Parathyroid adenoma (tissue), 2 donors: ENCODE data around the gene GRM7.

Experiments
- H2AFZ ChIP-seq: fragments of 300-600 bp; sonication (generic); one replicate; pipeline ENCODE4 v1.7.0; 2017; ENCODE audit warnings: antibody characterized with exemption, mild to moderate bottlenecking
- H3K27ac ChIP-seq: fragments of 300-600 bp; sonication (generic); one replicate; pipeline ENCODE4 v1.7.0; 2017
- H3K27me3 ChIP-seq: fragments of 300-600 bp; sonication (generic); one replicate; pipeline ENCODE4 v1.7.0; 2017; ENCODE audit warnings: low read length; ENCODE audit not compliant: control insufficient read depth, insufficient read depth
- H3K36me3 ChIP-seq: fragments of 300-600 bp; sonication (generic); one replicate; pipeline ENCODE4 v1.7.0; 2017; ENCODE audit warnings: low read length; ENCODE audit not compliant: control insufficient read depth, insufficient read depth
- H3K4me1 ChIP-seq: fragments of 300-600 bp; sonication (generic); one replicate; pipeline ENCODE4 v1.7.0; 2017; ENCODE audit warnings: control low read depth
- H3K4me2 ChIP-seq: fragments of 300-600 bp; sonication (generic); one replicate; pipeline ENCODE4 v1.7.0; 2017; ENCODE audit warnings: low read length
- H3K4me3 ChIP-seq: fragments of 300-600 bp; sonication (generic); one replicate; pipeline ENCODE4 v1.7.0; 2017; ENCODE audit warnings: low read depth, low read length
- H3K79me2 ChIP-seq: fragments of 300-600 bp; sonication (generic); one replicate; pipeline ENCODE4 v1.7.0; 2017; ENCODE audit warnings: control low read depth
- H3K9ac ChIP-seq: fragments of 300-600 bp; sonication (generic); one replicate; pipeline ENCODE4 v1.7.0; 2017; ENCODE audit warnings: mild to moderate bottlenecking
- H3K9me3 ChIP-seq: fragments of 300-600 bp; sonication (generic); one replicate; pipeline ENCODE4 v1.7.0; 2017; ENCODE audit warnings: low read length; ENCODE audit not compliant: control insufficient read depth
- TF ChIP-seq, protein P1 (sequence below): fragments of 300-600 bp; sonication (generic); IDR thresholded peaks from one replicate; pipeline ENCODE4 v1.7.0; 2017; ENCODE audit warnings: antibody characterized with exemption, mild to moderate bottlenecking
- donor health status: primary hyperparathyroidism.

The GRM7 gene

DNA sequence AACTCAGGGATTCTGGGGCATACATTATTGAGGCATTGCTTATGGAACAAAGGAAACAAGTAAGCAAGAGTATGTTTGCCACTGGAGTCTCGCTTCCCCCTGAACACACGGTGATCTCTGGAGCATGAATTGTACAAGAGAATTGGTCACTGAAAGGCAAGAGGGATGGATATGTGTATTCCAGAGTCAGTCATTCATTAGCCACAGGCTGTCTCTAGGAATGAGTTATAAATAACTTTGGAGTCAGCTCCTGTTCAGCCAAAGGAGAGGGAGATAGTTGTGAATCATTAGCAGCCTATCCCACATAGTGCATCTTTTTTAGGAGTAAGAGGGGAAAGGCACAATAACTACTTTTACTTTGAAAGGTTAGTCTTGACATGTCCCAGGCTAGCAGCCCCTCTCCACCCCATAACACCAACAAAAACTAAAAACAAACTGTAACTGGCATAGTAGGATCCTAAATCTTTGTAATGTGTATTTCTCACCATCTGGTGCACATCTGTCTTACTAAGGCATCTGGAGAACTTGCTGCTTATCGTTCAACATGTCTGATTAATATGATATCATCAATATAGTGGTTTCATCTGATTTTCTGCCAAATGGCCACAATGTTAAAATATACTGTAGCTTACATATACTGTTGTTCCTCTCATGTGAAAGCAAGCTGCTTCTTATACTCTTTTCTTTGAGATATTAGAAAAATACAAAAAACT is 462.2 kb downstream of the GRM7 start:
- Histone ChIP-seq H3K9me3 (no peaks in the 10 kb centered on the region), H3K27me3 (no peaks in the 10 kb centered on the region), H3K4me3 (no peak overlapping the region), H3K4me1 (no peaks in the 10 kb centered on the region), H3K4me2 (no peak overlapping the region), H3K27ac (no peak overlapping the region), H3K36me3 (no peaks in the 10 kb centered on the region), H3K9ac (no peak overlapping the region), H2AFZ (no peak overlapping the region), H3K79me2 (no peaks in the 10 kb centered on the region)
- TF ChIP-seq, protein P1, sequence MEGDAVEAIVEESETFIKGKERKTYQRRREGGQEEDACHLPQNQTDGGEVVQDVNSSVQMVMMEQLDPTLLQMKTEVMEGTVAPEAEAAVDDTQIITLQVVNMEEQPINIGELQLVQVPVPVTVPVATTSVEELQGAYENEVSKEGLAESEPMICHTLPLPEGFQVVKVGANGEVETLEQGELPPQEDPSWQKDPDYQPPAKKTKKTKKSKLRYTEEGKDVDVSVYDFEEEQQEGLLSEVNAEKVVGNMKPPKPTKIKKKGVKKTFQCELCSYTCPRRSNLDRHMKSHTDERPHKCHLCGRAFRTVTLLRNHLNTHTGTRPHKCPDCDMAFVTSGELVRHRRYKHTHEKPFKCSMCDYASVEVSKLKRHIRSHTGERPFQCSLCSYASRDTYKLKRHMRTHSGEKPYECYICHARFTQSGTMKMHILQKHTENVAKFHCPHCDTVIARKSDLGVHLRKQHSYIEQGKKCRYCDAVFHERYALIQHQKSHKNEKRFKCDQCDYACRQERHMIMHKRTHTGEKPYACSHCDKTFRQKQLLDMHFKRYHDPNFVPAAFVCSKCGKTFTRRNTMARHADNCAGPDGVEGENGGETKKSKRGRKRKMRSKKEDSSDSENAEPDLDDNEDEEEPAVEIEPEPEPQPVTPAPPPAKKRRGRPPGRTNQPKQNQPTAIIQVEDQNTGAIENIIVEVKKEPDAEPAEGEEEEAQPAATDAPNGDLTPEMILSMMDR: no peak

DNA sequence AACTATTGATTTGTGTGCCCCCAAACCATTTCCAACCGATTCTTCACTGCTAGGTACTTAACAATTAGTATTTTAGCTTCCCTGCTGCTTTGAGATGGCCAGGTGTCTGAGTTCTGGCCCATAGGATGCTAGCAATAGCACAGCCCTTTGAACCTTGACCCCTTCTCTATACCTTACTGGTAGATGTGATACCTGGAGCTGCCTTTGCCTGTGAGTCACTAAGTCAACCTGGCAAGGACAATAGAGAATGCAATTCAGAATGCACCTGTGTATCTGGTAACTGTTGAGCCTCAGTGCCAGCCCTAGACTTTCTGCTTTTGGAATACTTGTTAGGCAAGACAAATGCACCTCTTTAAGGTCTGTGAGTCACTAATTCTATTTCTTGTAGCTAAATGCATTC is 467.4 kb downstream of the GRM7 start:
- H3K9me3 ChIP-seq: no peaks in the 10 kb centered on the region
- no peaks in the 10 kb centered on the region for H3K4me1 ChIP-seq
- no peak overlapping the region for H3K4me2 ChIP-seq
- H3K27me3 ChIP-seq: no peaks in the 10 kb centered on the region
- no peak overlapping the region for H3K27ac ChIP-seq
- no peak overlapping the region for H2AFZ ChIP-seq
- H3K36me3 ChIP-seq: no peaks in the 10 kb centered on the region
- H3K4me3 ChIP-seq: no peak overlapping the region
- TF ChIP-seq, protein P1: no peak
- no peak overlapping the region for H3K9ac ChIP-seq
- no peaks in the 10 kb centered on the region for H3K79me2 ChIP-seq

DNA sequence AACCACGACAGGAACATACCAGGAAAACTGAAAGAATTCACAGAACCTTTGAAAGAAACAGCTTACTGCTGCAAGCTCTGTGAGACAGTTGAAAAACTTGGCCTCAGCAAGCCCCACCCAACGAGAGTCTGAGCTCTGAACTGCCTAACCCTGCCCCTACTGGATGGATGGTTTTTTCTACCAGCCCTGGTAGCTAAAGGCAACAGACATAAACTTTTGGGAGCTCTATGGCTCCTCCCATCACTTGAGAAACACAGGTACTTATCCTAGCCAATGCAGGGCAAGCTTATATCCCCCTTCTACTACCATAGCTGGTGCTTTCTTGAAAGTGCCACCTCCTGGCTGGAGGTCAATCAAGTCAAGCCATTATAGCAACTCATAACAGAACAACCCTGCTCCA is 471.8 kb downstream of the GRM7 start:
- Histone ChIP-seq H3K4me3 (no peak overlapping the region), H3K9ac (no peak overlapping the region), H3K27ac (no peak overlapping the region), H3K79me2 (no peaks in the 10 kb centered on the region), H3K4me1 (no peaks in the 10 kb centered on the region), H2AFZ (no peak overlapping the region), H3K27me3 (no peaks in the 10 kb centered on the region), H3K36me3 (no peaks in the 10 kb centered on the region), H3K9me3 (no peaks in the 10 kb centered on the region), H3K4me2 (no peak overlapping the region)
- TF ChIP-seq, protein P1: no peak

DNA sequence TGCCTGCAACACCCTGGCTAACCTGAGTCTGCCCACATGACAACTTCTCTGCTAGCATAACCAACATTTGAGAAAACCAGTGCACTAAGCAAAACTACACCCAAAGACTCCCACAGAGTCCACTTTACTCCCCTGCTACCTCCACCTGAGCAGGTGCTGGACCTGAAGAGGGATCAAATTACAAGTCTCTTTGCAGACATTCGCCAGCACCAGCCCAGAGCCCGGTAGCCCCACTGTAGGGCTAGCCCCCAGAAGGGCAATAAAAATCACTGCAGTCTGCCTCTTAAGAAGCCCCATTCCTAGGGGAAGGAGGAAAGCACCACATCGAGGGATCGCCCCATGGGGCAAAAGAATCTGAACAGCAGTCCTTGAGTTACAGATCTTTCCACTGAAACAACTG is 472.2 kb downstream of the GRM7 start:
- H2AFZ ChIP-seq: no peak overlapping the region
- H3K9ac ChIP-seq: no peak overlapping the region
- H3K9me3 ChIP-seq: no peaks in the 10 kb centered on the region
- no peaks in the 10 kb centered on the region for H3K36me3 ChIP-seq
- no peaks in the 10 kb centered on the region for H3K4me1 ChIP-seq
- TF ChIP-seq, protein P1: no peak
- H3K4me2 ChIP-seq: no peak overlapping the region
- H3K27ac ChIP-seq: no peak overlapping the region
- H3K27me3 ChIP-seq: no peaks in the 10 kb centered on the region
- no peaks in the 10 kb centered on the region for H3K79me2 ChIP-seq
- no peak overlapping the region for H3K4me3 ChIP-seq

DNA sequence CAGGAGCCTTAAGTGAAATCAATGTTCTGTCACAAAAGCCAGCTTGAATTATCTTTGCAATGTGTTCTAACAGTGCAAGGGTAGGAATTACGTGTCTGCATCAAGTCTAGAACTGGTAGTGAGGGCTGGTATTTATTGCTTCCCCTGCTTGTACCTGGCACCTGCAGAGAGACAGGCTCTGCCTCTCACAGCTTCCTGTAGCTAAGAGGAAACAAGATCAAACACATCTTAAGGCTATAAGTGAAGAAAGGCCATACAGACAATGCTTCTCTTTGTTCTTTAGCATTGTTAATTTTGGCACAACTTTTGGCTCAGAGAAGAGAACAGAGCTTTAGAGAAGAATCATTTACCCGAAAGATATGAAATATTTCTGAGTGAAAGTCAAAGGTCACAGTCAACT is 479.9 kb downstream of the GRM7 start:
- TF ChIP-seq, protein P1: no peak
- Histone ChIP-seq H3K4me3 (no peak overlapping the region), H3K4me2 (no peak overlapping the region), H3K4me1 (no peaks in the 10 kb centered on the region), H3K79me2 (no peaks in the 10 kb centered on the region), H3K36me3 (no peaks in the 10 kb centered on the region), H3K27ac (no peak overlapping the region), H2AFZ (no peak overlapping the region), H3K9ac (no peak overlapping the region), H3K9me3 (no peaks in the 10 kb centered on the region), H3K27me3 (no peaks in the 10 kb centered on the region)
